Measurements from ENCODE around the gene TCHP.

TCHP gene

DNA sequence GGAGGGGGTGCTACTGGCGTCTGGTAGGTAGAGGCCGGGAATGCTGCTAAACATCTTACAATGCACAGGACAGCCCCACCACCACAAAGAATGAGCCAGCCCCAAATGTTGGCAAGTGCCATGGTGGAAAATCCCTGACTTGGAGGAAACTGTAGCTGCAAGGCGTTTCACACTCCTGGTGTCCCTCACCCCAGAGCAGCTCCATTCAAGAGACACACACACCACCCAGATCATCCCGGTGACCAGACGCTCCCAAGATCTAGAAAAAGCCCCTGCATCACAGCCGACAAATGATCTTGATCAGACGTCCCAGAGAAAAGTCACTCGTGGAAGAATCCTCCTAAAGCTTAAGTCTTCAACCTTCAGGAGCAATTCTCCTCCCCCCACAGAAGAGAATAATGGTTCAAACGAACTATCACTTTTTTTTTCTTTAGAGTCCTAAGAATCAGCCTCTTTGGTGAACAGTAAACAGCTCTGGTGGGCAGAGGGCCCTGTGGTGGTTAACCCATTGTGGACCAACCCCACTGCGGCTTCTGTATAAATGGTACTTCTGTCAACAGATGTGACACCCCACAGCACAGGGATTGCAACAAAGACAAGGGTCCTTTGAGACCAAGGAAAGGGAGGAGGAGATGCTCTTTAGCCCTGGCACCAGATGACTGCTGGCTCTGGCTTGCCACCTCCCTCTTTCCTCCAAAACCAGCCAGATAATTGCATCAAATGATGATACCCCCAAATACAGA is 22.4 kb upstream of the TCHP start:
- Histone ChIP-seq H2AFZ (ENCODE audit: low read depth, low read length) (no peak overlapping the region), H3K79me2 (ENCODE audit: low read length) (no peaks in the 10 kb centered on the region), H3K9me3 (ENCODE audit: insufficient read depth, low read length) (no peaks in the 10 kb centered on the region), H3K27me3 (ENCODE audit: low read depth, low read length) (peaks cover 12% of the 10 kb centered on the region; the same call in 1 of the 2 replicates), H3K4me2 (ENCODE audit: low read length) (no peak overlapping the region), H3K36me3 (replicated peaks; ENCODE audit: low read depth, low read length) (no peaks in the 10 kb centered on the region), H3K9ac (ENCODE audit: low read length) (no peak overlapping the region), H3K4me1 (ENCODE audit: low read length) (peaks cover 30% of the 10 kb centered on the region), H3K4me3 (ENCODE audit: low read length) (no peak overlapping the region), H3K27ac (ENCODE audit: low read length) (no peak overlapping the region), H4K20me1 (ENCODE audit: insufficient read depth, low read length) (no peaks in the 10 kb centered on the region)
- no peak for TF ChIP-seq EZH2phosphoT487 (IDR thresholded peaks at IDR 0.05; ENCODE audit: low read depth)
- TF ChIP-seq, protein P1, sequence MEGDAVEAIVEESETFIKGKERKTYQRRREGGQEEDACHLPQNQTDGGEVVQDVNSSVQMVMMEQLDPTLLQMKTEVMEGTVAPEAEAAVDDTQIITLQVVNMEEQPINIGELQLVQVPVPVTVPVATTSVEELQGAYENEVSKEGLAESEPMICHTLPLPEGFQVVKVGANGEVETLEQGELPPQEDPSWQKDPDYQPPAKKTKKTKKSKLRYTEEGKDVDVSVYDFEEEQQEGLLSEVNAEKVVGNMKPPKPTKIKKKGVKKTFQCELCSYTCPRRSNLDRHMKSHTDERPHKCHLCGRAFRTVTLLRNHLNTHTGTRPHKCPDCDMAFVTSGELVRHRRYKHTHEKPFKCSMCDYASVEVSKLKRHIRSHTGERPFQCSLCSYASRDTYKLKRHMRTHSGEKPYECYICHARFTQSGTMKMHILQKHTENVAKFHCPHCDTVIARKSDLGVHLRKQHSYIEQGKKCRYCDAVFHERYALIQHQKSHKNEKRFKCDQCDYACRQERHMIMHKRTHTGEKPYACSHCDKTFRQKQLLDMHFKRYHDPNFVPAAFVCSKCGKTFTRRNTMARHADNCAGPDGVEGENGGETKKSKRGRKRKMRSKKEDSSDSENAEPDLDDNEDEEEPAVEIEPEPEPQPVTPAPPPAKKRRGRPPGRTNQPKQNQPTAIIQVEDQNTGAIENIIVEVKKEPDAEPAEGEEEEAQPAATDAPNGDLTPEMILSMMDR (IDR thresholded peaks at IDR 0.05; ENCODE audit: low read depth, low read length), result no peak

- no peaks in the 10 kb centered on the region for H3K79me2 ChIP-seq (ENCODE audit: low read length)
- no peak overlapping the region for H3K27ac ChIP-seq (ENCODE audit: low read length)
- H3K9ac ChIP-seq (ENCODE audit: low read length), result no peak overlapping the region
- no peaks in the 10 kb centered on the region for H3K36me3 ChIP-seq (replicated peaks; ENCODE audit: low read depth, low read length)
- no peak overlapping the region for H3K4me2 ChIP-seq (ENCODE audit: low read length)
- H3K4me1 ChIP-seq (ENCODE audit: low read length), result peaks cover 33% of the 10 kb centered on the region
- TF ChIP-seq EZH2phosphoT487 (IDR thresholded peaks at IDR 0.05; ENCODE audit: low read depth), result no peak
- TF ChIP-seq, protein P1 (IDR thresholded peaks at IDR 0.05; ENCODE audit: low read depth, low read length), result no peak
- no peaks in the 10 kb centered on the region for H4K20me1 ChIP-seq (ENCODE audit: insufficient read depth, low read length)
- no peaks in the 10 kb centered on the region for H3K9me3 ChIP-seq (ENCODE audit: insufficient read depth, low read length)
- peaks cover 12% of the 10 kb centered on the region; the same call in 1 of the 2 replicates for H3K27me3 ChIP-seq (ENCODE audit: low read depth, low read length)
- no peak overlapping the region for H3K4me3 ChIP-seq (ENCODE audit: low read length)
- no peak overlapping the region for H2AFZ ChIP-seq (ENCODE audit: low read depth, low read length)
Observed at GRCh38 chr12:109878247-109878625, 21.8 kb upstream of the TCHP start.

DNA sequence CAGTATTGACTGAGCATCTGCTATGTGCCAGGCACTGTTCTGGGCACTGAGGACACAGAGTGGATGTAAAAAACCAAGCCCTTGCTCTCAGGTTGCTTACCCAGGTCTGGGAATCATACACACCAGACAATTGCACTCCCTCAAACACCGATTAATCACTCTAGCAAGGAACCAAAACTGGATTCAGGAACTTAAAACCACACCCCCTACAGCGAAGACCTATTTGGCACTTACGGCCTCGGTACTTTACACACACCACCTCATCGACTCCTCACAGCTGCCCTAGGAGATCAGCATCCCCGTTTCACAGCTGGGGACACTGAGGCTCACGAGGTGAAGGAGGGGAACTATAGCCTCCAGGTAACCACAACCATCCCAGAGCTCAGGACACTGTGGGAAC is 21.3 kb upstream of the TCHP start:
- no peaks in the 10 kb centered on the region for H3K36me3 ChIP-seq (replicated peaks; ENCODE audit: low read depth, low read length)
- H2AFZ ChIP-seq (ENCODE audit: low read depth, low read length), result no peak overlapping the region
- H3K27ac ChIP-seq (ENCODE audit: low read length), result no peak overlapping the region
- no peaks in the 10 kb centered on the region for H4K20me1 ChIP-seq (ENCODE audit: insufficient read depth, low read length)
- H3K79me2 ChIP-seq (ENCODE audit: low read length), result no peaks in the 10 kb centered on the region
- no peak overlapping the region for H3K9ac ChIP-seq (ENCODE audit: low read length)
- H3K4me2 ChIP-seq (ENCODE audit: low read length), result peak overlapping the region; percentile 96
- no peaks in the 10 kb centered on the region for H3K9me3 ChIP-seq (ENCODE audit: insufficient read depth, low read length)
- peaks cover 12% of the 10 kb centered on the region; the same call in 1 of the 2 replicates for H3K27me3 ChIP-seq (ENCODE audit: low read depth, low read length)
- TF ChIP-seq EZH2phosphoT487 (IDR thresholded peaks at IDR 0.05; ENCODE audit: low read depth), result no peak
- TF ChIP-seq, protein P1 (IDR thresholded peaks at IDR 0.05; ENCODE audit: low read depth, low read length), result no peak
- peaks cover 38% of the 10 kb centered on the region for H3K4me1 ChIP-seq (ENCODE audit: low read length)
- peak overlapping the region; percentile 95 for H3K4me3 ChIP-seq (ENCODE audit: low read length)

- no peaks in the 10 kb centered on the region for H3K79me2 ChIP-seq (ENCODE audit: low read length)
- peak overlapping the region; percentile 96 for H3K4me2 ChIP-seq (ENCODE audit: low read length)
- TF ChIP-seq, protein P1 (IDR thresholded peaks at IDR 0.05; ENCODE audit: low read depth, low read length), result no peak
- no peak for TF ChIP-seq EZH2phosphoT487 (IDR thresholded peaks at IDR 0.05; ENCODE audit: low read depth)
- H3K9me3 ChIP-seq (ENCODE audit: insufficient read depth, low read length), result no peaks in the 10 kb centered on the region
- no peaks in the 10 kb centered on the region for H3K36me3 ChIP-seq (replicated peaks; ENCODE audit: low read depth, low read length)
- H3K27me3 ChIP-seq (ENCODE audit: low read depth, low read length), result peaks cover 12% of the 10 kb centered on the region; the same call in 1 of the 2 replicates
- peak overlapping the region; percentile 40 for H2AFZ ChIP-seq (ENCODE audit: low read depth, low read length)
- no peaks in the 10 kb centered on the region for H4K20me1 ChIP-seq (ENCODE audit: insufficient read depth, low read length)
- no peak overlapping the region for H3K27ac ChIP-seq (ENCODE audit: low read length)
- peak overlapping the region; percentile 64 for H3K9ac ChIP-seq (ENCODE audit: low read length)
- H3K4me3 ChIP-seq (ENCODE audit: low read length), result peak overlapping the region; percentile 95
- peaks cover 39% of the 10 kb centered on the region for H3K4me1 ChIP-seq (ENCODE audit: low read length)
Observed at GRCh38 chr12:109879351-109880042, 20.6 kb upstream of the TCHP start.
